NOMO-1 (cell line): ENCODE data around the gene IFNGR1.
A peak's percentile ranks its signal among the peaks of the same experiment; 100 is the strongest.

Experiments
- DNase-seq, 2 experiments: peaks; one replicate each; lab custom pipeline; 2025; ENCODE audit not compliant: unreplicated experiment in 2 of 2; lab: John Stamatoyannopoulos, UW

Gene IFNGR1

DNA sequence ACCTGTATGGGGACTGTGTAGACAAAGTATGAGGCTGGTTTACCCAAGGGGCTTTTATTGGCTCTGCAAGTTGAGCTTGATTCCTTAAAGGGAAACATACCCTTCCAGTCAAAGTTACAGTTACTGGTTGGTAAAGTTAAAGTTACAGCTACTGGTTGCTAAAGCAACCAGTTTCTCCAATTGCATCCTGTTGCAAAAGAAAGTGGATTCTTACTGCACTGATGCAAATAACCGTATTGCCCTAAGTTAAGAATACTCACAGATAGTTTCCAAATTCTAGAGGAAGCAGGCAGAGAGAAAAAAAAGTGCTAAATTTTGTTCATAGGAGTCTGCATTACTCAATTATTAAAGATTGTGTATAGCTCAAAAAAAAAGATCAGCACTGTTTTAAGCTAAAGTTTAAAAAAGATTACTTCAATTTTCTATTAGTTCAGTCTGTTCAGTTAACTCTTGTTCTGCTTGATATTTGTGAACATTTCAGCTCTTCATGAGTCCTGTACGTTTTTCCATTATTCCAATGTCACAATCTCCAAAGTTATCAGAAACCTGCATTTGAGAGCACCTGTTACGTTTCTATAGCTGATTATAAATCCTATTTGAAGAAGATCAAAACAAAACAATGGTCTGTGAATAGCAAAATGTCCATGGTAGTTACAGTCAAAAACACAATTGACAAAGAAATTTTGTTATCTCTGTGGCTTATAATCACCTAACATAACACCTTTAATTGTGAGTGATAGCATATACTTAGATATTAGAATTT lies 37.1 kb downstream of the IFNGR1 start:
- DNase-seq: peak; percentile 24 to 81

DNA sequence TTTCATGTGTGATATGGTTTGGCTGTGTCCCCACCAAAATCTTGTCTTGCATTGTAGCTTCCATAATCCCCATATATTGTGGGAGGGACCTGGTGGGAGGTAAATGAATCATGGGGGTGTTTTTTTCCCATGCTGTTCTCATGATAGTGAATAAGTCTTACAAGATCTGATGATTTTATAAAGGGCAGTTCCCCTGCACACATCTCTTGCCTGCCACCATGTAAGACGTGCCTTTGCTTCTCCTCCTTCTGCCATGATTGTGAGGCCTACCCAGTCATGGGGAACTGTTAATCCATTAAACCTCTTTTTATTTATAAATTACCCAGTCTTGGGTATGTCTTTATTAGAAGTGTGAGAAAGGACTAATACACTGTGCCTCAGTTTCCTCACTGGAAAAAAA lies 41.6 kb downstream of the IFNGR1 start:
- no peak for DNase-seq

- DNase-seq: no peak
Measured at GRCh38 chr6:137176729-137177128, 42.5 kb downstream of the IFNGR1 start.

DNA sequence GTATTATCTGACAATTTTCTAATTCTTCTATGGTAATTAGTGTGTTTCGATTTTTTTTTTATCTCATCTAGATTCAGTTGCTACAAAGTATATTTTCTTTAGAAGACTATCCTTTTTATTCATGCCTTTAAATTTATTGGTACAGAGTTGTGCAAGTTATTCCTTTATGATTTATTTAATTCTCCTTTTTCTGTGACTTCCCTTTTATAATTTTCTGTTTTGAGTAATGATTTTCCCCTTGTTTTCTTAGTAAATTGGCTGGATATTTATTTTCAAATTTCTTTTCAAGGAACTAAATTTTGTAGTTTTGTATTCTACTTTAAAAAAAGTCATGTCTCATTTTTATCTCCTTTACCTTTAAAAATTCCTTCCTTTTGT lies 43.3 kb downstream of the IFNGR1 start:
- DNase-seq: peak in 1 of 2 experiments; percentile 59

- no peak for DNase-seq
Measured at GRCh38 chr6:137175157-137175867, 43.9 kb downstream of the IFNGR1 start.

DNA sequence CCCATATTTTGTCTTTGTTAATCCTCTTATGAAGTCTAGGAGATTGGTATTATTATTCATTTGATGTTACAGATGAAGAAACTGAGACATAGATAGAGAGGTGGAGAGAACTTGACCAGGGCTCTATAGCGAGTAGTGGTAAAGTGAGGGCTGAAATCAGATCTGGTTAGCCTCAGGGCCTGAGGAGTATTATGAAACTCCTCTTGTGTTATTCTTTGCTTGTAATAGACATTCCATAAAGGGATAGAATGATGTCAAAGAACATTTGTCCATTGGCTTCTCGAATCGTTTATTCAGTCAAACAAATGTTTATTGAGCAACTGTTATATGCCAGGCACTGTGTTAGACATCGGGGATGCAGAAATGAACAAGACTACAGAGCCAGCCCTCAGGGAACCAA lies 45.7 kb downstream of the IFNGR1 start, which contains the start of gene IL22RA2:
Gene IL22RA2, minus strand, starts transcription at position 144 of the 400 bp plus-strand sequence. CDS start 11,895 bp downstream, outside the sequence.
- no peak for DNase-seq

- no peak for DNase-seq
Measured at GRCh38 chr6:137172734-137173431, 46.3 kb downstream of the IFNGR1 start.

DNA sequence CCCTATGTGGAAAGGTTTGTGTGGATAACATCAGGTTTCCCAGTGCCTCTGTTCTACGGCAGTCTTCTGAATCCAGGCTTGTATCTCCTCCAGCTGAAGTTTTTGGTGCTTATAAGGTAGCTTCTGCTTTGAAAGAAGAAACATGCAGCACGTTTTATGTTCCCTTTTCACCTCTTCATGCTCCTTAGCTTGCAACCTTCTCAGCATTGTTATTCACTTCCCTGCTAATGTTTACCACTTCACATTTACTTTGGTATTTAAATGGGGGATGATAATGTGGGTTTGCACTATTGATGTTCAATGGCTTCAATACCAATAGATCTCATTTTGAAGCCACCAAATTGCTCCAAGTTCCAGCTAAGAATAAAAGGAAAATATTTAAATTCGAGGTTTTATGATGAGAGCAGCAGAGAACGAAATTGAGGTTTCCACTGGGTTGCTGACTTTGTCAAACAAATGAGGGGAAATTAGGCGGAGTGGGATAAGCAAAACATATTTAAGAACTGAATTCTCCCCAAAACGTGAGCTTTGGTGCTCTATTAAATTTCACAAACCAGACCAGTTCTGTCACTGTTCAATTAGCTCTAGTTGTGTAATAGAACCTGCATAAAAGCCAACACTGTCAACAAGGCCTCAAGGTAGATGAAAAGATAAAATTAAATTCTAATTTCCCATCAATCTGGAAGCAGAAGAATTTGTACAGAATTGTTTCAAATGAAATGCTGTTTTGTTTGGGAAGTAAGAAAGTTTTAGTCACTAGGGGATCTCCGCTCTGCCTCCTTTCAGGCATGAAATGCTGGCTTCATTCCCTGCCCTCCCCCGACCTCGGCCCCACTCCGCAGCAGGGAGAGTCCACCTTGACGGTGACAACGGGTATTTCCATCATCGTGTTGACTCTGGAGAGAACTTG lies 47.1 kb downstream of the IFNGR1 start:
- DNase-seq: peak in 1 of 2 experiments; percentile 44

DNA sequence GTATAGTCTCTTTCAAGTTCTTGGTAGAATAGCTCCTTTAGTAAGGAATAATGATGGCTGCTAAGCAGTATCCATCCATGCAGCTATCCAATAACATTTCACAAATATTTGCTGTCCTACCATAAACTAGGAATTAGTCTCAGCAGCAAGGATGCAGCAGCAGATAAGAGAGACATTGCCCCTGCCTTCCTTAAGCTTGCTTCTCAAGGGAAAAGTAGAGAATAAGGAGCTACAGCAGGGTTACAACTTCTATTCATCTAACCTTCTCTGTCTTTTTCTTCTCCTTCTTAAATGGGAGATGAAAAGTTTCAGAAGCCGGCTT lies 48.2 kb downstream of the IFNGR1 start:
- no peak for DNase-seq

DNA sequence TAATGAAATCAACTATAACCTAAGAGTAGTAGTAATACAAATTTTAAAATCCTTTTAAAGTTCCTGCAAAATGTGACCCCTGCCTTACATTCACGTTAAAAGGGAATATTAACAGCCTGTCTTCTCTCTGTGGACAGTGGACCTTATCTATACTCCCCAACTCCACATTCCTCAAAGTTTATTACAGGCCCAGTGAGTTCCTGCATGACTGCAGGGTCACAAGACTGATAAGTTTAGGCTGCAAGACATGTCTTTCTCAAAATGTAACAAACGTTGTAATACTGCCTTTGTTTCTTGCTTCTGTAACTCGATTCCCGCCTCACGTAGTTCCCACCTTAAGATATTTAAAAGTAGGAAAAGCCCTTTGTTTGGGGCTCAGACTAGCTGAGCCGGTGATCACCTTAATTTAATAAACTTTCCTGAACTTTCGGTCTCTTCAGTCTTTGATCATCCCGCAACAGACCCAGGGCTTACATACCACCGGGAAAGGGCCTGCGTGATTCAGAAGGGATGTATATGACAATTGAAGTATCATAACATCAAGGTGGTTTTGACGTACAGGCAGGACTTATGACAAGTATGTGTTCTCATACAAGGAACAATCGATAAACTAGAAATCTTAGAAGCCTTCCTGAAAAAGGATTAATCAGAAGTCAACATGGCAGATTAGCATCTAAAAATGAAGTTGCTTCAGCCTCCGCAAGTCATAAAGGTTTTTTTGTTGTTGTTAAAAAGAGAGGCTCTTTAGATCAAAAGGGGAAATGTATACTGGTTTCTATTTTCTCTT lies 48.7 kb downstream of the IFNGR1 start:
- DNase-seq: no peak

- DNase-seq: no peak
Measured at GRCh38 chr6:137167702-137168377, 51.3 kb downstream of the IFNGR1 start.

DNA sequence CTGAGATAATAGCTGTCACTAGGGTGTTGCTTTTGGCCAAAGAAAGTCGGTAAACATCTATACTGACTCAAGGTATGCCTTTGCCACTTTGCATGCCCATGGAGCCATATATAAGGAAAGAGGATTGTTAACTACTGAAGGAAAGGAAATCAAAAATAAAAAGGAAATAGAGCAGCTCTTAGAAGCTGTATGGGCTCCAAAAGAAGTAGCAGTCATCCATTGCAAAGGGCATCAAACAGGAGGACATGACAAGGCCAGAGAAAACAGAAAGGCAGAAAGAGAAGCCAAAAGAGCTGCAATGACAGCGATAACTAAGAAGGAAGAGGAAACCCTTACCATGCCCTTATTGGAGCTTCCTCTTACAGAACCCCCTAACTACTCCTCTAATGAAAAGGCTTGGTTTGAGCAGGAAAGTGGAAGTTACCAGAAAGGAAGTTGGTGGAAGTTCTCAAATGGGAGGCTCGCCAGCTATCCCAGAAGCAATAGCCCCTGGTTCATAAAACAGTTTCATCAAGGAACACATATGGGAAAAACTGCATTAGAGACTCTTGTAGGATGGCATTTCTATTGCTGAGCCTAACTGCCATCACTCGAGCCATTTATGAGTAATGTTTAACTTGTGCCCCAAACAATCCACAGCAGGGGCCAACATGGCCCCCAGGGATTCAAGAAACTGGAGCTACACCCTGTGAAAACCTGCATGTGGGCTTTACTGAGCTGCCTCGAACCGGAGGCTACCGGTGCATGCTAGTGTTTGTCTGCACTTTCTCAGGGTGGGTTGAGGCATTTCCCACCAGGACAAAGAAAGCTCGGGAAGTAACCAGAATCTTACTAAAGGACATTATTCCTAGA lies 52.7 kb downstream of the IFNGR1 start:
- DNase-seq: peak; percentile 28 to 69

DNA sequence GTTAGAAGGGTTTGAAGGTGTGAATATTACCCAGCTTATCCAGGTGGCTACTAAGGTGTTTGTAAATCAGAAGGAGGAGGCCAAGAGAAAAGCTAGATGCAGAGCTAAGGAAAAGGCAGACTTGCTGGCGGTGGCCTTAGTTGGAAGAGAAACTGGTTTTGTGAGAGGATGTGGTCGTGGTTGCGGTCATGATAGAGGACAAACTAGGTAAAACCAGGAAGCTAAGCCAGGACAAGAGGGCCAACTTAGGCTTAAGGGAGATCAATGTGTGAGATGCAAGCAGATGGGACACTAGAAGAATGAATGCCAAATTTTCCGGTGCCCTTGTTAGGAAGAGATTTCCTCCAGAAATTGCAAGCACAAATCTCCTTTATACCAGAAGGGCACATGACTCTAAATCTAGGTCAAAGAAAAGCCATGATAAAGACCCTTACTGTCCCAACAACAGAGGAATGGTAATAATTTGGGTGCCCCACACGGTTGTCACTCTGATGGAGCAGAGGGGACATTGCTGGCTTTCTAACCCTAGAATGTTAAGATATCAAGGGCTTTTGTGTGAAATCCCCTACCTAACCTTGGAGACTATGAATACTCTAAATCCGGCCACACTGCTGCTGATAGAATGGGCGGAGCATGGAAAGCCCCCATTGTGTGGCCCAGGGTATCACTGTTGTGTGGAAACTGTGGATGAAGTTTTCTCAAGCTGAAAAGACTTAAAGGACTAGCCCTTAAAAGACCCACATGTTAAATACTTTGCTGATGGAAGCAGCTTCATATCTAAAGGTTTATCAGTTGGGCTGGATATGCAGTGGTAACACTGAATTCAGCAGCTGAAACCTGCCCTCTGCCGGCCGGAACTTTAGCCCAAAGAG lies 53.6 kb downstream of the IFNGR1 start:
- peak; percentile 68 to 78 for DNase-seq

- no peak for DNase-seq
Measured at GRCh38 chr6:137163732-137164318, 55.4 kb downstream of the IFNGR1 start.

DNA sequence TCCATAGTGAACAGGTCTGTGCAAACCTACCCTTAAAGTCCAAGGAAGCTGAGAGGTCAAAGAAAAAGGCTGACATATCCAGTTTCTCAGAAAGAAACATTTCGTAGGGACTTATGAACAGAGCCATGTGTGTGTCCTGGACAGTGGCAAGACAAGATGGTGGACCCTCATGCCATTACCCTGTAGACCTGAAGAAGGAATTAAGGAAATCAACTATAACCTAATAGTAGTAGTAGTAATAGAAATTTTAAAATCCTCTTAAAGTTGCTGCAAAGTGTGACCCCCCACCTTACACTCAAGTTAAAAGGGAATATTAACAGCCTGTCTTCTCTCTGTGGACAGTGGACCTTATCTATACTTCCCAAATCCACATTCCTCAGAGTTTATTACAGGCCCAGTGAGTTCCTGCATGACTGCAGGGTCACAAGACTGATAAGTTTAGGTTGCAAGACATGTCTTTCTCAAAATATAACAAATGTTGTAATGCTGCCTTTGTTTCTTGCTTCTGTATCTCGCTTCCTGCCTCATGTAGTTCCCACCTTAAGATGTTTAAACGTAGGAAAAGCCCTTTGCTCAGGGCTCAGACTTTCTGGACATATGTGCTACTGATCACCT lies 56.4 kb downstream of the IFNGR1 start:
- no peak for DNase-seq

- DNase-seq: no peak
Measured at GRCh38 chr6:137161949-137162348, 57.2 kb downstream of the IFNGR1 start.

DNA sequence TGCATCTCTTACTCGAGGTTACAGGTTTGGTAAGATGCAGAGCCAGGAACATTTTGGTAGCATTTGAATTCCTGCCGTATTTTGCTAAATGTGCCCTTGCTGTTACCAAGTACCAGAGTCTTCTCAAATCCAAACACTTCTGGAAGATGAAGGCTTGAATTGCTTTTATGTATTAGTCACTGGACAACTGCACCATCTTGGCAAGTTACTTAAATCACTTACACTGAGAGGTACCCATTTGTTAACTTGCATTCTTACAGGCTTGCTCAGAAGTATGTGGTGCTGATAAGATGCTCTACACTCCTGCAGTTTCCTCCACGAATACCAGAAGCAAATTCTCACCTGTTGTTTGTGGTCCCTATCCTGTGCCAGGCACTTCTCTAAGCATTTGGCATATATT lies 58.4 kb downstream of the IFNGR1 start:
- no peak for DNase-seq
